Body of pancreas (tissue), 4 donors: Measurements from ENCODE around the gene PLAGL2. TPM values are rescaled to one million over a fixed set of nuclear protein-coding genes. Genes with fewer than 3 reads are reported as not detected.
"Not testable (repeated sequence)": the region's sequence is repeated elsewhere in the genome, so short reads cannot be mapped to it uniquely, and the experiment has no call there.

Source experiments
- ATAC-seq: fragments of 150-250 bp; one replicate; pipeline ENCODE4 v1.9.1; 2016
- DNase-seq, 4 donors: peaks; one replicate each; pipeline ENCODE4 v3.0.0-alpha.2; 2019
- H3K27ac ChIP-seq, 4 donors: fragments of 200-600 bp; sonication (generic); 1 replicate in 3 of 4; 2 replicates in 1 of 4; pipeline versions ENCODE4 v1.5.1 to v1.6.1; 2016 to 2019; ENCODE audit warnings: mild to moderate bottlenecking in 1 of 4, mixed read lengths in 1 of 4, moderate library complexity in 1 of 4
- H3K27me3 ChIP-seq, 2 donors: fragments of 200-600 bp; sonication (generic); one replicate each; pipeline ENCODE4 v1.6.0; 2016; ENCODE audit warnings: mild to moderate bottlenecking in 1 of 2
- H3K36me3 ChIP-seq, 2 donors: fragments of 200-600 bp; sonication (generic); replicated peaks in 1 of 2; 2 replicates each; pipeline ENCODE4 v1.5.1; 2016; ENCODE audit warnings: low read depth in 2 of 2; ENCODE audit not compliant: insufficient read depth in 1 of 2
- H3K4me1 ChIP-seq: fragments of 200-600 bp; sonication (generic); one replicate; pipeline ENCODE4 v1.6.0; 2016
- H3K4me3 ChIP-seq, 2 donors: fragments of 200-600 bp; sonication (generic); 1 replicate in 1 of 2; 2 replicates in 1 of 2; pipeline ENCODE4 v1.5.1; 2016 to 2019
- H3K9me3 ChIP-seq, 3 donors: fragments of 200-600 bp; sonication (generic); 1 replicate in 2 of 3; 2 replicates in 1 of 3; pipeline ENCODE4 v1.5.1; 2016
- POLR2A ChIP-seq, 3 donors: fragments of 450-650 bp; IDR thresholded peaks; one replicate each; pipeline ENCODE4 v1.6.1; 2016; ENCODE audit warnings: antibody characterized with exemption in 3 of 3, mild to moderate bottlenecking in 2 of 3
- WGBS, 2 donors: methylation state at CpG; one replicate each; pipeline ENCODE4 v1.1.5; 2017; 5-methylcytosine and 5-hydroxymethylcytosine counted together
- intact Hi-C: fragments of 100-400 bp; cut with DNase I; formaldehyde crosslinking; loops from one replicate; pipeline ENCODE4 v1.15.1; 2023
- total RNA-seq, 2 donors: library from RNA; depleted of rRNA; stranded (reverse); fragments of >200 nt; gene quantifications; one replicate each; pipeline ENCODE4 v1.1.0, GENCODE V29; 2016
- TF ChIP-seq, protein P1 (sequence below), 7 experiments: fragments of 450-650 bp in 4 of 7; fragments of 200-600 bp in 3 of 7; sonication (generic) in 3 of 7; IDR thresholded peaks; one replicate each; pipeline ENCODE4 v1.5.1; 2016 to 2019; ENCODE audit warnings: antibody characterized with exemption in 7 of 7

Gene PLAGL2
- total RNA-seq, 2 donors from 2014 or later, result 4.6 to 5.2 TPM

- WGBS, 2 donors, result 81 to 86% methylated on average over 6 of the region's 6 CpGs
- no peak for DNase-seq
- no peak for ATAC-seq
- no peak for TF ChIP-seq POLR2A (IDR thresholded peaks at IDR 0.05)
- TF ChIP-seq, protein P1, sequence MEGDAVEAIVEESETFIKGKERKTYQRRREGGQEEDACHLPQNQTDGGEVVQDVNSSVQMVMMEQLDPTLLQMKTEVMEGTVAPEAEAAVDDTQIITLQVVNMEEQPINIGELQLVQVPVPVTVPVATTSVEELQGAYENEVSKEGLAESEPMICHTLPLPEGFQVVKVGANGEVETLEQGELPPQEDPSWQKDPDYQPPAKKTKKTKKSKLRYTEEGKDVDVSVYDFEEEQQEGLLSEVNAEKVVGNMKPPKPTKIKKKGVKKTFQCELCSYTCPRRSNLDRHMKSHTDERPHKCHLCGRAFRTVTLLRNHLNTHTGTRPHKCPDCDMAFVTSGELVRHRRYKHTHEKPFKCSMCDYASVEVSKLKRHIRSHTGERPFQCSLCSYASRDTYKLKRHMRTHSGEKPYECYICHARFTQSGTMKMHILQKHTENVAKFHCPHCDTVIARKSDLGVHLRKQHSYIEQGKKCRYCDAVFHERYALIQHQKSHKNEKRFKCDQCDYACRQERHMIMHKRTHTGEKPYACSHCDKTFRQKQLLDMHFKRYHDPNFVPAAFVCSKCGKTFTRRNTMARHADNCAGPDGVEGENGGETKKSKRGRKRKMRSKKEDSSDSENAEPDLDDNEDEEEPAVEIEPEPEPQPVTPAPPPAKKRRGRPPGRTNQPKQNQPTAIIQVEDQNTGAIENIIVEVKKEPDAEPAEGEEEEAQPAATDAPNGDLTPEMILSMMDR (IDR thresholded peaks at IDR 0.05), result no peak
- Histone ChIP-seq H3K4me1 (peaks cover 57% of the 10 kb centered on the region), H3K27me3 (no peaks in the 10 kb centered on the region), H3K4me3 (no peak overlapping the region), H3K9me3 (no peaks in the 10 kb centered on the region), H3K36me3 (peaks cover 0 to 2% of the 10 kb centered on the region in 2 donors), H3K27ac (peak overlapping the region in 1 of 4 donors; percentile 41)
- intact Hi-C loops, result no loop called here
Measured at GRCh38 chr20:32193996-32194395, 13.5 kb downstream of the PLAGL2 start.

DNA sequence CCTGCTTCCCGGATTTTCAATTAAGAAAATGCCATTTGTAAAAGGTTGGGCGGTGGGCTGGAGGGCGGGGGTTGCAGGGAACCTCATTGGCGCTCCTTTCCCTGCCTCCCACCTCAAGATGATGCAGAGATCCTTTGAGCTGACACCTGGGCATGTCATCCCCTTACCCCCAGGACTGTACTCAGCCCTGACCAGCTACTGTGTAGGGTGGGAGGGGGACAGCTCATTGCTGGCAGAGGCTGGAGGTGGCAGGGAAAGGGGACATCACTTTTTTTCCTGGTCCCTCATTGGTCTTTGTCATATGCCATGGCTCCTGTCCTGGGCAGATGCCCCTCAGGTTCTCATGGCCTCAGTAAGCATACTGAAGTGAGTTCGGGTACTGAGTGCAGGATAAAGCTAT lies 14.2 kb downstream of the PLAGL2 start:
- H3K36me3 ChIP-seq, DNase-seq, H3K9me3 ChIP-seq, H3K27me3 ChIP-seq, H3K4me3 ChIP-seq, intact Hi-C loops, ATAC-seq: not testable (repeated sequence)
- H3K27ac ChIP-seq, result peak overlapping the region in 1 of 4 donors; percentile 41
- peaks cover 51% of the 10 kb centered on the region for H3K4me1 ChIP-seq
- 75 to 77% methylated on average over 5 of the region's 5 CpGs for WGBS, 2 donors

GRCh38 chr20:32192698-32193097 lies 14.8 kb downstream of the PLAGL2 start:
- ATAC-seq (no peak), DNase-seq (no peak)
- H3K4me3 ChIP-seq, result no peak overlapping the region
- WGBS, 2 donors, result 23 to 25% methylated on average over 3 of the region's 3 CpGs
- TF ChIP-seq POLR2A (IDR thresholded peaks at IDR 0.05), result no peak
- TF ChIP-seq, protein P1 (IDR thresholded peaks at IDR 0.05), result no peak
- peak overlapping the region in 1 of 4 donors; percentile 41 for H3K27ac ChIP-seq
- intact Hi-C loops, result no loop called here
- H3K36me3 ChIP-seq, result peaks cover 0 to 2% of the 10 kb centered on the region in 2 donors
- H3K9me3 ChIP-seq, result no peaks in the 10 kb centered on the region
- H3K4me1 ChIP-seq, result peaks cover 50% of the 10 kb centered on the region
- H3K27me3 ChIP-seq, result no peaks in the 10 kb centered on the region

- Histone ChIP-seq H3K4me1 (peaks cover 50% of the 10 kb centered on the region), H3K36me3 (no peaks in the 10 kb centered on the region), H3K27ac (peak overlapping the region in 1 of 4 donors; percentile 67), H3K4me3 (no peak overlapping the region), H3K9me3 (no peaks in the 10 kb centered on the region), H3K27me3 (no peaks in the 10 kb centered on the region)
- DNase-seq (no peak), ATAC-seq (no peak)
- intact Hi-C loops, result no loop called here
- TF ChIP-seq, protein P1 (IDR thresholded peaks at IDR 0.05), result no peak
- no peak for TF ChIP-seq POLR2A (IDR thresholded peaks at IDR 0.05)
Measured at GRCh38 chr20:32191873-32192272, 15.7 kb downstream of the PLAGL2 start.

DNA sequence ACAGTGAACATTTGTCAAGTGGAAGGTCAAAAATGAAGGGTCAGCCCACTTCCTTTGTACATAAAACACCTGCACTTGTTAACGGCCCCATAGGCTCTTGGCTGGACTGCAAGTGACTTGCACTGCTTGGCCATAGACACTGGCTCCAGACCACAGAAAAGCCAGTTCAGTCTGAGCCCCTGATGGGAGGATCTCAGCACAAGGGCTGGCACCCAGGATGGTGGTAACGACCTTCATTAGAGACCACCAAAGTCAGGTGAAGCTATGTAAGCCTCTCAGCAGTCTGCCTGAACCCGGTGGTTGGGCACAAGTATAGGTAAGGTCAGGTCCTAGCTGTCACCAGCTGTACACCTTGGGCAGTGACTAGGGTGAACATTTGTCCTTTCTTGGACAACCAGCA lies 16.1 kb downstream of the PLAGL2 start:
- H3K4me1 ChIP-seq, result peaks cover 50% of the 10 kb centered on the region
- H3K4me3 ChIP-seq, result no peak overlapping the region
- WGBS, 2 donors, result 71 to 83% methylated on average over 2 to 3 of the region's 3 CpGs
- ATAC-seq (no peak), DNase-seq (no peak)
- H3K9me3 ChIP-seq, result no peaks in the 10 kb centered on the region
- no peaks in the 10 kb centered on the region for H3K36me3 ChIP-seq
- H3K27ac ChIP-seq, result peak overlapping the region in 1 of 4 donors; percentile 67
- TF ChIP-seq POLR2A (IDR thresholded peaks at IDR 0.05), result no peak
- TF ChIP-seq, protein P1 (IDR thresholded peaks at IDR 0.05), result no peak
- H3K27me3 ChIP-seq, result no peaks in the 10 kb centered on the region
- intact Hi-C loops, result no loop called here
